ENCODE measurements around the gene CLASP1. TPM values are rescaled to one million over a fixed set of nuclear protein-coding genes. Genes with fewer than 3 reads are reported as not detected.

The CLASP1 gene
- total RNA-seq, 1 experiment from 2014 or later, result 46.1 TPM

- no peaks in the 10 kb centered on the region; the same call in 1 of the 2 replicates for H3K9me3 ChIP-seq
- peaks cover 42% of the 10 kb centered on the region for H3K36me3 Mint-ChIP-seq (ENCODE audit: insufficient read depth, unreplicated experiment)
- BruUV-seq (replicated peaks), result no TSS peak
- TF ChIP-seq CTCF (IDR thresholded peaks at IDR 0.05; ENCODE audit: insufficient read depth in 1 of 2, low read depth in 1 of 2, low read length in 1 of 2, severe bottlenecking in 1 of 2, unreplicated experiment in 1 of 2), result no peak
- H3K27ac Mint-ChIP-seq (ENCODE audit: unreplicated experiment), result no peak overlapping the region
- no peak for DNase-seq
- no peaks in the 10 kb centered on the region for H3K4me1 Mint-ChIP-seq (ENCODE audit: low read depth, unreplicated experiment)
- H3K36me3 ChIP-seq (ENCODE audit: control insufficient read depth, insufficient read depth, low read length), result no peaks in the 10 kb centered on the region; the same call in 1 of the 2 replicates
- intact Hi-C loops (cut with micrococcal nuclease; ENCODE audit: unreplicated experiment), result no loop called here
- no peaks in the 10 kb centered on the region for H3K27me3 Mint-ChIP-seq (ENCODE audit: insufficient read depth, unreplicated experiment)
- ChIA-PET POLR2A (no interaction called here), CTCF (no interaction called here)
- no peak overlapping the region for H3K4me3 Mint-ChIP-seq (ENCODE audit: unreplicated experiment)
- no peaks in the 10 kb centered on the region for H3K9me3 Mint-ChIP-seq (ENCODE audit: unreplicated experiment)
- no peaks in the 10 kb centered on the region; the same call in 1 of the 2 replicates for H3K4me1 ChIP-seq
- H3K4me3 ChIP-seq (ENCODE audit: low read depth, low read length), result no peak overlapping the region
- no peaks in the 10 kb centered on the region for H3K27me3 ChIP-seq (replicated peaks; ENCODE audit: control insufficient read depth, insufficient read depth, low read length)
Observed at GRCh38 chr2:121513597-121514333, 135.5 kb downstream of the CLASP1 start.

GRCh38 chr2:121510857-121511256 lies 138.4 kb downstream of the CLASP1 start:
- peaks cover 22% of the 10 kb centered on the region for H3K36me3 Mint-ChIP-seq (ENCODE audit: insufficient read depth, unreplicated experiment)

GRCh38 chr2:121506621-121507020 lies 142.6 kb downstream of the CLASP1 start:
- BruUV-seq (replicated peaks), result no TSS peak
- POLR2A ChIA-PET, result interaction anchor here (0.7 kb wide), 1 partner anchor 230 kb away, joined by 5 read pairs; the partner anchor contains the start of gene NIFK
- H3K9me3 ChIP-seq, result no peaks in the 10 kb centered on the region
- H3K27me3 ChIP-seq (replicated peaks; ENCODE audit: control insufficient read depth, insufficient read depth, low read length), result no peaks in the 10 kb centered on the region
- no peaks in the 10 kb centered on the region for H3K9me3 Mint-ChIP-seq (ENCODE audit: unreplicated experiment)
- peaks cover 18% of the 10 kb centered on the region for H3K36me3 Mint-ChIP-seq (ENCODE audit: insufficient read depth, unreplicated experiment)
- DNase-seq, result no peak
- H3K27me3 Mint-ChIP-seq (ENCODE audit: insufficient read depth, unreplicated experiment), result no peaks in the 10 kb centered on the region
- CTCF ChIA-PET, result no interaction called here
- no peak overlapping the region for H3K4me3 Mint-ChIP-seq (ENCODE audit: unreplicated experiment)
- H3K4me3 ChIP-seq (ENCODE audit: low read depth, low read length), result no peak overlapping the region
- H3K27ac Mint-ChIP-seq (ENCODE audit: unreplicated experiment), result no peak overlapping the region
- no peaks in the 10 kb centered on the region for H3K4me1 ChIP-seq
- peaks cover 1% of the 10 kb centered on the region; the same call in 1 of the 2 replicates for H3K36me3 ChIP-seq (ENCODE audit: control insufficient read depth, insufficient read depth, low read length)
- no peak for TF ChIP-seq CTCF (IDR thresholded peaks at IDR 0.05; ENCODE audit: insufficient read depth in 1 of 2, low read depth in 1 of 2, low read length in 1 of 2, severe bottlenecking in 1 of 2, unreplicated experiment in 1 of 2)
- H3K4me1 Mint-ChIP-seq (ENCODE audit: low read depth, unreplicated experiment), result peaks cover 15% of the 10 kb centered on the region
- intact Hi-C loops (cut with micrococcal nuclease; ENCODE audit: unreplicated experiment), result no loop called here

More at GRCh38 chr2:121510857-121511256, 138.4 kb downstream of the CLASP1 start:
- no TSS peak for BruUV-seq (replicated peaks)
- H3K4me3 Mint-ChIP-seq (ENCODE audit: unreplicated experiment), result no peak overlapping the region
- peaks cover 15% of the 10 kb centered on the region for H3K4me1 Mint-ChIP-seq (ENCODE audit: low read depth, unreplicated experiment)
- no peak overlapping the region for H3K27ac Mint-ChIP-seq (ENCODE audit: unreplicated experiment)
- no peak overlapping the region for H3K4me3 ChIP-seq (ENCODE audit: low read depth, low read length)
- intact Hi-C loops (cut with micrococcal nuclease; ENCODE audit: unreplicated experiment), result no loop called here
- no peaks in the 10 kb centered on the region for H3K27me3 Mint-ChIP-seq (ENCODE audit: insufficient read depth, unreplicated experiment)
- no peaks in the 10 kb centered on the region for H3K27me3 ChIP-seq (replicated peaks; ENCODE audit: control insufficient read depth, insufficient read depth, low read length)
- H3K36me3 ChIP-seq (ENCODE audit: control insufficient read depth, insufficient read depth, low read length), result no peaks in the 10 kb centered on the region
- ChIA-PET POLR2A (interaction anchor here (0.5 kb wide), 1 partner anchor 60 kb away, joined by 3 read pairs; no protein-coding TSS in a partner anchor), CTCF (no interaction called here)
- no peaks in the 10 kb centered on the region; the same call in 1 of the 2 replicates for H3K9me3 ChIP-seq
- no peak for TF ChIP-seq CTCF (IDR thresholded peaks at IDR 0.05; ENCODE audit: insufficient read depth in 1 of 2, low read depth in 1 of 2, low read length in 1 of 2, severe bottlenecking in 1 of 2, unreplicated experiment in 1 of 2)
- DNase-seq, result no peak
- no peaks in the 10 kb centered on the region; the same call in 1 of the 2 replicates for H3K4me1 ChIP-seq
- no peaks in the 10 kb centered on the region for H3K9me3 Mint-ChIP-seq (ENCODE audit: unreplicated experiment)
